GM04503 (cell line): ENCODE data around the gene EVL.

Experiments used
- DNase-seq: peaks from one replicate; pipeline ENCODE4 v3.0.0-alpha.2; 2012; ENCODE audit warnings: low read depth

The EVL gene

DNA sequence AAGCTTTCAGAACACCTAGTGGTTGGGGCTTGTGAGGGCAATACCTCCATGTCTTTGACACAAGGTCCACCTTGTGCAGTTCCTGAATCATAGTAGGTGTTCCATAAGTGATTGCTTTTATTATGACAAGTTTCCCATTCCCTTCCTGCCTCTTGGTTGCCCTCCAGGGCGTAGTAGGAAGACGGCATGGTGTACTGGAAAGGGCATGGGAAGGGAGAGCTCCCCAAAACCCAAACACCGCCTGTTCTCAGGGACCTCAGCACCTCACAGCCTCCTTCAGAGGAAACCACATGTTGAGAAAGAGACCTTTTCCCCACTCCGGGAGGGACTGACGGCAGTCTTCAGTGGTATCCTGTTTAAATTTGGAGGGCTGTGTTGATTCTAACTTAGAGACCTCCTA, 21.1 kb downstream of the EVL start:
- no peak for DNase-seq

DNA sequence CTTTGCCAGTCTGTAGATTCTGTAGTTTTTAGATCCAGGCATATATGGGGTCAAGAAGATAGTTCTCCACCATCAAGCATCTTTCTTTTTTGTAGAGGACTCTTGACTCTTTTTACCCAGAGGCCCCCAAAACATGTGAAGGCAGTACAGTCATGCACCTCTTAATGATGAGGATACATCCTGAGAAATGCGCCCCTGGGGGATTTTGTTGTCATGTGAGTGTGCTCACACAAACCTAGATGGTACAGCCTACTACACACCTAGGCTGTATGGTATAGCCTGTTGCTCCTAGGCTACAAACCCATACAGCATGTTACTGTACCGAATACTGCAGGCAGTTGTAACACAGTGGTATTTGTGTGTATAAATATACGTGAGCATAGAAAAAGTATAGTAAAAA, 23.0 kb downstream of the EVL start:
- no peak for DNase-seq

DNA sequence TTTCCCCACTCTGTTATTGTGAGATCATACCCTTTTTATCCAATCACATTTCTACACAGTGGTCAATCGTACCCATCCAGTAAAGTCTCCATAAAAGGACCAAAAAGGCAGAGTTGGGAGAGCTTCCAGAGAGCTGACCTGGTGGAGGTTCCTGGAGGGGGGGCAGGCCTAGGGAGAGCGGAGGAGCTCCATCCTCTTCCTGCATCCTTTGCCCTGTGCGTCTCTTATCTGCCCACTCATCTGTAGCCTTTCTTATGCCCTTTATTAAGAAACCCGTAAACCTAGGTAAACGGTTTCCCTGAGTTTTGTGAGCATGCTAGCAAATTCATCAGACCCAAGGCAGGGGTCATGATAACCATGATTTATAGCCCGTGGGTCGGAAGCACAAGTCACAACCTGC, 26.2 kb downstream of the EVL start:
- no peak for DNase-seq

DNA sequence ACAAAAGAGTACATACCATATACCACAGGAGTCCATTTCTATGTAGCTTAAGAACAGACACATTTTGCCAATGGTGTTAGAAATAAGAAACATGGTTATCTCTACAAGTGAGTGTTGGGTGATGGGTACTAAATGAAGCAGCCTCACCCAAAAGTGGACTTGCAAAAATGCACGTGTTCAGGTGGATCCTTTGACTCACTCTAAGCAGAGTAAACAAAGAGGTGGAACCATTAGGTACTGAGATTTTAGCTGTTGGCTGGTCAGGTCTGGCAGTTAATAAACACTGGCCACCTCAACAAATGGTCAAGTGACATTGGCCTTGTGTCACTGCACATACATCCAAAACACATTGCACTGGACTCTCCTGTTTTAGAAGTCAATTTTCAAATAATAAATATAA, 27.6 kb downstream of the EVL start:
- no peak for DNase-seq

DNA sequence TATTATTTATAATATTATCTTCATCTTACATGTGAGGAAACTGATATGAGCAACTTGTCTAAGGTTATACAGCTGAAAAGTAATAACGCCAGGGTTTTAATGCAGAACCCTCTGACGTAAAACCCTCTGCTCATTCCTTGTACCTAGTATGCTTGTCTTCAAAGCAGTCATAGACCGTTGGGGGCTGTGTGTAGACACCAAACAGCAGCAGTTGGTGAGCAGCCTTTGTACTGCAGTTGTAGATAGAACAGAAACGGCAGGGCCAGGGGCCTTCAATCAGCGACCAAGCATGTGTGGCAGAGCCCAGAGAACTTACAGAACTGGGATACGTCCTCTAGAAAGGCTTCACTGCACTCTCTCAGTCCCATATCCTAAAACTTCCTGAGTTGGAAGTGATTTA, 28.1 kb downstream of the EVL start:
- no peak for DNase-seq

DNA sequence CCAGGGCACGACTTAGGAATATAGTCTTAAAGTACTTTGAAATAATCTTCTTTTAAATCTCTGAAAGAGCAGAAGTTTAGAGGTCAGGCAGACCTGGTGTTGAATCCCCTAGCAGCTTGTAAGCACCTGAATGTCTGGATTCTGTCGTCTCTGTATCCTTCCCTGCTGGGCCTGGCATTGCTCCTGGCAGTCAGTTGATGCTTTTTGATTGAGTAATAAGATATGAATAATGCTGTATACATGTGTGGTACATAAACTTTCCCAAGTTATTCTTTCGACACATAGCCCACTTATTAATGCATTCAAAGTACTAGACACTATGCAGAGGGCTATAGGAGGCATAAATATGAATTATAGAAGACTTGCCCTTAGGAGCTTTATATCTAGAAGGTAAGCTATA, 31.4 kb downstream of the EVL start:
- no peak for DNase-seq

DNA sequence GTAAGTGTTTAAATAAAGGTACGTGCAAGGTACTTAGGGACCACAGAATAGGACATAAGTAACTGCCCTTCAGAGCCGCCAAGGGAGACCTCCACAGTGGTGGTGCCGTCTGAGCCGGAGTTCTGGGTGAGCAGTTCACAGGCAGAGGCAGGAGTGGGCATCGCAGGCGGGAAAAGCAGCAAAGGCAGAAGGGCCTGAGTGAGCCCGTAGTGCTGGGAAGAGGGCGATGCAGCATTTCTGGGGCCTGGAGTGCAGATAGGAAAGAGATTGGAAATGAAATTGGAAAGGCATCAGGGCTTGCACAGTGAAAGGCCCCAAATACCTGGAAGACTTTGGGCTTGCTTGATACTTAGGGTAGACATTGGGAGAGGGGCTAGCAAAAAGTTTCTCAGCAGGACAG, 32.9 kb downstream of the EVL start:
- DNase-seq: no peak

DNA sequence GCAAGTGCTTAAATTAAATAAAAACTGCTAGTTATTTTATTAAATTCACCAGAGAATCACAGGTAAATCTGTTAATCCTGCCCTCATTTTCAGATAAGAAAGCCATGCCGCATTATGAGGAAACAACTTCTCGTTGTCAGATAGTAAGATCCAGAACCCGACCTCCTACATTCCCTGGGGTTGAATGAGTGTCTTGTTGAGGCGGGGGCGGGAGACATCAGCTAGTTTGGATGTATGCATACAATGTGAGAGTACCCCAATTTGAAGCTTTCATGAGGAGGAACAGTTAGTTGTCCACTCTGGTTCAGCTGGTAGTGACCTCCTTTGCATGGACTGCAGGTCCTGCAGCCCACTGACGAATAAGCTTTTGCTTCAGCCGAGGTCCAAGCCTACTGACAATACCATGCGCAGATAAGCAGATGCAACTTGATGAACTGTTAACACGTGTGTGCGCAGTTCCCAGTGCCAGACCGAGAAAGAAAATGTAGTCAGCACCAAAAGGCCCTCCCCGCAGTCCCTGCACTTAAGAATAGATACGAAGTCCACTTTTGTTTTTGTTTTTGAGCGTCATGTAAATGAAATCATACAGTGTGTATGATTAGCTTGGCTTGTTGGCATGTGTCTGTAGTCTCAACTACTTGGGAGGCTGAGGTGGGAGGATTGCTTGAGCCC, 34.9 kb downstream of the EVL start:
- DNase-seq: no peak

DNA sequence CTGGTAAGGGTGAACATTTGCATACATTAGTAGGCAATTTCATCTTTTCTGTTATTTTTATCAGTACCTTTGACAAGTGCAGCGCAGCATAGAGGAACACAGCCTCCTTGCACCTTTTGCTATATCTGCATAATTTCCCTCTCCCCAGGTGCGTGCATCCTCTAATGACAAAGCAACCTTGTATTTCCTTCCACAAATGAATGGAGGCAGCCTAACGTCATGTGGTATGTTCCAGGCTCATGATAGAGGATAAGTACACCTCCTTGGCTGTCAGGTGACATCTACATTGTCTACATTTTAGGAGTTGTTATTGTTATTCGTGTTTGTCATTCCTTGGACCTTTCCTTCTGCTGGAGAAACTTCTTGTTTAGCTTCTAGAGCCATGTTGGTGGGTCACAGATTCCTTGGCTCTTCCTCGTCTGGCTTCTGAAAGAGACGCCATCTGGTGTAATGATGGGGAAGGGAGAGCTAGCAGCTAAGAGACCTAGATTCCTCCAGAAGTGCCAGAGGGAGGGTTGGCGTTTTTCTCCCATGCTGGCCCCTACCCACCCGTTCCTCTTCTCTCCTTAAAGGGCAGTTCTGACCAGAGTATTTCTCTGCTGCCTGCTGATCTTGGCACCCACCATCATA, 37.0 kb downstream of the EVL start:
- DNase-seq: no peak

DNA sequence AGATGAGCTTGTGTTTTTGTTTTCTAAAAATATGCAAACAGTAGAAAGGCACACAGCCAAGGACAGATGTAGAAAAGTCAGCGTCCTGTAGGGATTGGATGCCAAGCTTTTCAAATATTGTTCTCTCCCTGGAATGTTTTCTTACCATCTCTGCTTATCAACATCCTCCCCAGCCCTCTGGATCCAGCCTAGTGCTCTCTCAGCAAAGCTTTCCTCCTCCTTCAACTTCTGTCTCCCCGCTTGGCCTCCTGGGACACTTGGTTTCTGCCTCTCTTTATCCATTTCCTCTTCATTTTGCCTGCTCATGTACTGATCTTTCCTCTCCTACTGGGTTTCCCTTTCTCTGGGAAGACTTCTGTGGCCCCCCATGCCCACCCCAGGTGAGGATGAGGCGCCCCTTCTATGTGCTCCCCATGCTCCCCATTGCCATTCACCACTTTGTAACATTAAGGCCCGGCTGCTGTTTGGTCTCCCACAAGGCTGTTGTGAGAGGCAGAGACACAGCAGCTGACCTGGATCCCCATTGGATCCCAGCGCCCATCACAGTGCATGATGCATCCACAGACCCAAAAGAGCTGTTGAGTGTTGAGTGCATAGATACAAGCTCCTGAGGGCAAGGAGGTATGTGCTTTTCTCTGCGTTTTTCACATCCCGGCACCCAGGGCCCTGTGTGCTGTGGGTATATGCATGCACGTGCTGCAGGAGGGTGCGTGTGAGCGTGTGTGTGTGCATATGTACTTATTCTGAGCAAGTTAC, 38.2 kb downstream of the EVL start:
- DNase-seq: no peak

DNA sequence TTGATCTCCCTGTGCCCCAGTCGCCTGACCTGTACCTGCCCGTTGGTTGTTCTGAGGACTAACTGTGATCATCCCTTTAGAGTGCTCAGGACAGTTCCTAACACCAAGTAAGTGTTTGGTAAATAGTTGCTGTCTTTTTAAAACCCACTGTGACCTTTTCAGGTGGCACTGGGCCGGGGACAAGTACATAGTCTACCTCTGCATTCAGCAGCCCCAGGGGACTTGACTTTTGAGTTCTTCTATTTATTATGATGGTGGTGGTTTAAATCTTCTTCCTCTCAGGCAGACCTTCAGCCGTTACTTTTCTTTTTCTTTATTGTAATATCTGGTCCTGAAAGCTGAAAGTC, 38.8 kb downstream of the EVL start:
- DNase-seq: no peak

DNA sequence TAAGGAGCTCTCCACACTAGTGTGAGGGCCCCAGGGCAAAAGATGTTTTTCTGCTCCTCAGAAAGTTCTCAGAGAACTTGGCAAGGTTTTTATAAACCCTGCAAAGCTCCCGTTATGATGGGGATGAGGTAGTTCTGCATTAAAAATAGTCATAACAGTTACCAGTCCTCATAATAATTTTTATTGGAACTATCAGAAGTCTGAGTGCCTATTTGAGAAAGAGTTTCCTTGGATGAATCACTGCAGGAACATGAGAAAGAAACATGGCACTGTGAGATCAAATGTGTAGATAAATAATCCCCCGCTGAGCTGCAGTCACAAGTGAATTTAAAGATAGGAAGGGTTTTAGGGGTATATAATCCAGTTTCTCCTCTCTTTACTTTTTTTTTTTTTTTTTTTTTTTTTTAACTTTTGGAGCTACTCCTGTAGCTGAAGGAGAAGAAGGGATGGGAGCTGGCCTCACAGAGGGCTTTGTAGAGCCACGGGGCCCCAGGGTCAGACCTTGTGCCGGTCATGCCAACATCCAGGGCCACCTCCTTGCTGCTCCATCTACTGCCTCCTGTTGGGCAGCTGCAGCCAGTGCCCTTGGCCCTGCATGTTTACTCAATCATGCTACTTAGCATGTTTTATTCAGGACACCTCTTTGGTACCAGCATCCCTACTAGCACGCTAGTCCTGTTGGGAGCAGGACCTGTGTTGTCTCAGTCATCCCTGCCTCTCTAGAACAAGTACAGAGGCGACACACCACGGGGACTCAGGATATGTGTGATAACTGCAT, 39.5 kb downstream of the EVL start:
- DNase-seq: peak; percentile 21

DNA sequence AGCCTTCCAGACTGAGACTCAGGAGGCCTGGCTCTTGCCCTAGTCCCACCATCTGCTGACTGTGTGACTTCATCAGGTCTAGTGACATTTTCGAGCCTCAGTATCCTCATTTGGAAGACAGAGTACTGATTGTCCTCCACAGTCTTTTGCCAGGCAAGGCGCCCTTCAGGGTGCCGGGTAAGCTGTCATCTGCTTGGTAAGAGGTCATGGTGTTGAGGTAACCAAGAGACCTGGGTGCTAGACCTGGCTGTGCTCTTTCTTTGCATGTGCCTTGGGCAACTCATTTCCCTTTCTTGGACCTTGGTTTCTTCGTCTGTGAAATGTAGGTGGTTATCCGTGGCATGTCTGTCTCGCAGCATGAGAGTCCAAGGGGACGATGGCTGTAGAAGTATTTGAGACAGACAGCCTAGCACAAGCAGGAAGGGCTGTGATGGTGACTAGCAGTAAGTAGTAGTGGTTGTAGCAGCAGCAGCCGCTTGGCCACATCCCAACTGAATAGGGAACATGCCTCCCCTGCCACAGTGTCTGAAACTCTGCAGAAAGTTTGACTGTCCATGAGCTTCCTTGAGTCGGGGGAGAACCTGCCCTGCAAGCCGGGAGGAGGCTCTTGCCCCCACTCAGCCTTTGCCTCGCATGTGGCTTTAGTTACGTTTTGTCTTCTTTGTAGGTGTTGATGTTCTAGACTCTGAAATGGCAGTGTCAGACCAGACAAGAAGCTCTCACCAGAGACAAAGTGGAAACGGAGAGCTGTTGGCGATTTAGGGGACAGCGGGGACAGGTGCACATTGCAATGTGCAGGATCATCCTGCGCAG, 40.3 kb downstream of the EVL start:
- no peak for DNase-seq

DNA sequence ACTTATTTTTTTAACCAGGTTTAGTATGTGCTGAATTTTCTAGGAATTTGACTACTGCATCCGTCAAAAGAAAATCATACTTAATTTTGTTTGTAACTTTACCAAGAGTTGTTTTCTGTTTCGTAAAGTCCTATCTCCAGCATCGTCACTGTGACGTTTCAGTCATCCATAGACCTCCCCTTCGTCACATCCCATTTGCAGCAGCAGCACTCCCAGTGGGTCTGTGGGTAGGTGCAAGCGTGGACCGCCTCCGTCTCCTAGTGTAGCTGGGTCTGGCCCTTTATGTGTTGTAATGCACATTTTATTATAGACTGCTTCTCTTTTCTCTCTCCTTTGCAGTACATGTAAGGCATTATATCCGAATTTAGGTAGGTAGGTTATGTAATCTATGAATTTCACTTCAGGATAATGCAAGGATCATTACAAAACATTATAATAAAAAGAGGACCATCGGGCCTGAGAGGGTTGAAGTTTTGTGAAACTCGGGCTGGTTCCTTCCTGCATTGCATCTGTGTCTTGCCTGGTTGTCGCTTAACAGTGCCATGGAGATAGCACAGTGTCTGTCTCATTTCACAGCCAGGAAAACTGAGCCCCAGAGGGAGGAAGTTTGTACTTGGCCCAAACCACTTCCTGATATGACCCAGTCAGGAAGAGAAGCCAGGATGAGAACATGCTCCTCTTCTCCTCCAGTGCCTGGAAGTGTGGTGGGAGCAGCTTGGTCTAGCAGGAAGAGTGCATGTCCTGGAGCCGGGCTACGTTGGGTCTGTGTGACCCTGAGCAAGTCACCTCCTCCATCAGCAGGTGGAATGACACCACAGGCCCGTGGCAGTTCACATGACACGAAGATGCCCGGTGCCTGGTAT, 41.3 kb downstream of the EVL start:
- no peak for DNase-seq

DNA sequence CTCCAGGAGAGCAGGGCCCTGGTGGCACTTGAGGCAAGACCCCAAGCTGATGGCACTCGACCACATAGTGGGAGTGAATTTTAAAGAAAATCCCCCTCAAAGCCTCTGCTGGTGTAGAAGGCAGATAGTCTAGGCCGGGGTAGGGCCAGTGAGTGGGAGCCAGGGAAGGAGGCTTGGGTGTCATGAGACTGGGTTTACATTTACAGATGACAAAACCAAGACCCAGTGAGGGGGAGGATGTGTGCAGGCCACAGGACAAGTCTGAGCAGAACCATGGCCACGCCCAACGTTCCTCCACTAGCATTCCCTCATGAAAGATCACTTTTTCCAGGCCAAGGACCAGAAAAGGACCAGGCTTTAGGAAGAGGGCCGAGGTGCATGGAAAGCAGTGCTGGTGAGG, 42.0 kb downstream of the EVL start:
- DNase-seq: no peak

DNA sequence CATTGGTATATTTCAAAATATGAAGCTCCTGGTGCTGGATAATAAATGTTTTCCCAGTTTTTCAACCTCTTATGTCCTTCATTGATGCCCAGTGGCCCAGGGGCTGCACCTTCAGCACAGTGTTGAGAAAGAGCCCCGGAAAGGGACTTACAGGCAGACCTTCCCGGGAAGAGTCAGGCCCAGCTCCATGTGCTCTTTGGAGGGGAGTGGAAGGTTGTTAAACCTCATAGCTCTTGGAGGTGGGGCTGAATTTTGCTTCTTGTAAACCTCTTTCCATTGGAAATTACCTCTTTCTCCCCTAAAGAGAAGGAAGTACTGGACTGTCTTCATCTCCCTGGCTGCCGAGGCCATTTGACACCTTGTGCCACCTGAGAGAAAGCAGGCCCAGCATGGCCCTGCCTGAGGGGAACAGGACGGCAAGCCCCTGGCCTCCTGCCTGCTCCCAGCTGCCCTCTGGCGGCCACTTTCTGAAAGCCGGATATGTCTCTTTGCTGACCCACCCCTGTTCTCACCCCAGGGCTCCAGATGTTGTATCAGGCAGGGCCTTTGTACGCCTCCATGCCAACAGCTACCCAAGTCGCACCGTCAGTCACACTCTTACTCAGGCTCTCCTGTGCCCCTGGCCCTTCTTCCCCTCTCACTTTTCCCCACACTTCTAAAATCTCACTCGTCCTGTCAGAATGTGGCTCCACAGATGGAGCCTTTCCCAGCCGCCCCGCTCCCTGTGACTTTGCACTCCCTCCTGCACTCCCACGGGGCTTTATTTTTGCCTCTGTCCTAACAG, 43.0 kb downstream of the EVL start:
- no peak for DNase-seq

DNA sequence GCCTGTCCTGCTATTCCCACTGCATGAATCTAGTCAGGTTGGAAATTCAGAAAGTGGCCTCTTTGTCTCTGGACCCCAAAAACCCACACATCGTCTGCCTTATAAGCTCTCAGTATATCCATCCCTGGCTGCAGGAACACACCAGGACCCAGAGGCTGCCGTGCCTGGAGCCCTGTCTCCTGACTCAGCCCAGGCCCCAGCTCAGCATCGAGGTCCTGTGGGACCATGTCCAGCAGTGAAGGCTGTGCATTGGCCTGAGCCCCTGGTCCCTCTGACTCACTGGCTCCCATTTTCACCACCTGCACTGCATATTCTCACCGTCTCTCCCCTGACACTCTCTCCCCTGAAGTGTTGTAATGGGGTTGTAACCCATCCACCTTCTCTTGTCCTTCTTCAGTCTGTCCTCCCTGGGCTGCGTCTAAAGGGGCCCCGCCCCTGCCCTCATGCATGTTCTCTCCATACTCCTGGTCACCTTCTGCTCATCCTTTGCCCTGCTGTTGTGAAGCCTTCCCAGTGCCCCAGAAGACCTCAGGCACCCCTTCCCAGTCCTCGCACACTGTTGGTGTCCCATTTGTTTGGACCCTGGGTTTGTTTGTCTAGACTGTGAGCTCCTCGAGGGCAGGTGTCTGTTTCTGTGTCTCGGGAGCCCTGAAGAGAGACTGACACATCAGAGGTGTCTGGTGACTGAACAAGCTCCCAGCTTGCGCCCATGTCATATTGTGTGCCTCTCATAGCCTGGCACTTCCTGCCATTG, 43.8 kb downstream of the EVL start:
- no peak for DNase-seq

DNA sequence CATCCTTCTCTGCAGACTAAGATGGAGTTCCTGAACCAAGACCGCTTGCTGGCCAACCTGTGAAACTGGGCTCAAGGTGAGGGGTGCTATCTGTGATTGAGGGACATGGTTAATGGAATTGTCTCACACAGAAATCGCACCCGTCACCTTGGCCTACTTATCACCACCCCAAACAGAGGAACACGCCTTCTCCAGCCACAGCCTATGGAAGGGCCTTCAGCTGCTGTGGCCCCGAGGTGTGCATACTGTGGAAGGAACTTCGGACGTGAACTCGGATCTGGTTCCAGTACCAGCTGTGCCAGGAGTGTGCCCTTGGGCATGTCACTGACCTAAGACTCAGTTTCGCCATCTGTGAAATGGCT, 44.4 kb downstream of the EVL start:
- no peak for DNase-seq

DNA sequence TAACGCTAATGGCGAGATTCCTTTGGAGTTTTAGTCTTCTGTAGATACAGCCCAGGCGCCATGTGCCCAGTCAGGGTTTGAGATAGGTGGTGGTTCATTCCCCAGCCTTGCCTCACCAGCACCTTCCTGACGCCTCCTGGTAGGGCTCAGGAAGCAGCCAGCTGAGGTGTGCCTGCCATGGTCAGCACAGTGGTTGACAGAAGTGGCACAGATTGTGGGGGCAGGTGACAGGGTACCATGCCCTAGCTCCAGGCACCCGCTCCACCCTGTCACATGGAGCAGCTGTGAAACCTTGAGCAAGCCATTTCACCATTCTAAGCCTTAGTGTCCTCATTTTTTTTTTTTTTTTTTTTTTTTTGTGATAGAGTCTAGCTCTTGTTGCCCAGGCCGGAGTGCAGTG, 45.6 kb downstream of the EVL start:
- DNase-seq: no peak
